Jurkat, Clone E6-1 (cell line): Measurements from ENCODE around the gene RSL1D1.
"Not testable (repeated sequence)": the region's sequence is repeated elsewhere in the genome, so short reads cannot be mapped to it uniquely, and the experiment has no call there.

ENCODE experiments used
- DNase-seq: peaks from one replicate; pipeline ENCODE4 v3.0.0-alpha.2; 2011; ENCODE audit warnings: low read depth, low spot score
- H3K4me3 ChIP-seq: 2 replicates; pipeline ENCODE4 v1.5.1; 2011; ENCODE audit warnings: mild to moderate bottlenecking, low read length, control low read depth, moderate library complexity

The RSL1D1 gene

GRCh38 chr16:11784381-11784780 lies 67.0 kb downstream of the RSL1D1 start:
- not testable (repeated sequence) for H3K4me3 ChIP-seq, DNase-seq

- no peak for DNase-seq
- H3K4me3 ChIP-seq: no peak overlapping the region
Observed at GRCh38 chr16:11784038-11784369, 67.3 kb downstream of the RSL1D1 start.
